Duodenal mucosa (tissue), 2 donors: Measurements from ENCODE around the gene DIP2C.
"Not testable (repeated sequence)": the region's sequence is repeated elsewhere in the genome, so short reads cannot be mapped to it uniquely, and the experiment has no call there.

ENCODE experiments used
- H3K27ac ChIP-seq: one replicate; pipeline ENCODE4 v1.7.0; 2013; ENCODE audit warnings: low read depth, low read length
- H3K27me3 ChIP-seq, 2 donors: one replicate each; pipeline ENCODE4 v1.7.0; 2013; ENCODE audit warnings: low read length in 2 of 2, control low read depth in 1 of 2; ENCODE audit not compliant: insufficient read depth in 2 of 2, control insufficient read depth in 1 of 2
- H3K36me3 ChIP-seq, 2 donors: one replicate each; pipeline ENCODE4 v1.7.0; 2013; ENCODE audit warnings: low read length in 2 of 2, control low read depth in 1 of 2; ENCODE audit not compliant: insufficient read depth in 2 of 2, control insufficient read depth in 1 of 2
- H3K4me1 ChIP-seq, 2 donors: one replicate each; pipeline ENCODE4 v1.7.0; 2013; ENCODE audit warnings: low read length in 2 of 2, control low read depth in 1 of 2; ENCODE audit not compliant: insufficient read depth in 2 of 2, control insufficient read depth in 1 of 2
- H3K4me3 ChIP-seq, 2 donors: one replicate each; pipeline ENCODE4 v1.7.0; 2013; ENCODE audit warnings: low read length in 2 of 2, low read depth in 1 of 2
- H3K9ac ChIP-seq, 2 donors: one replicate each; pipeline ENCODE4 v1.7.0; 2013; ENCODE audit warnings: low read length in 2 of 2, low read depth in 1 of 2
- H3K9me3 ChIP-seq, 2 donors: one replicate each; pipeline ENCODE4 v1.7.0; 2013; ENCODE audit warnings: low read length in 2 of 2, control low read depth in 1 of 2; ENCODE audit not compliant: control insufficient read depth in 1 of 2

DIP2C gene

GRCh38 chr10:425365-425764, 264.1 kb downstream of the DIP2C start:
- not testable (repeated sequence) for H3K9me3 ChIP-seq, H3K27me3 ChIP-seq, H3K4me1 ChIP-seq

GRCh38 chr10:424724-425123, 264.7 kb downstream of the DIP2C start:
- not testable (repeated sequence) for H3K9ac ChIP-seq, H3K27ac ChIP-seq, H3K9me3 ChIP-seq, H3K36me3 ChIP-seq, H3K27me3 ChIP-seq, H3K4me3 ChIP-seq, H3K4me1 ChIP-seq

More at GRCh38 chr10:425365-425764, 264.1 kb downstream of the DIP2C start:
- H3K27ac ChIP-seq, H3K4me3 ChIP-seq, H3K36me3 ChIP-seq, H3K9ac ChIP-seq: not testable (repeated sequence)

GRCh38 chr10:423178-423577, 266.3 kb downstream of the DIP2C start:
- H3K36me3 ChIP-seq = peaks cover 0 to 13% of the 10 kb centered on the region in 2 donors
- no peaks in the 10 kb centered on the region for H3K27me3 ChIP-seq
- H3K27ac ChIP-seq = no peak overlapping the region
- H3K4me1 ChIP-seq = no peaks in the 10 kb centered on the region
- no peak overlapping the region for H3K9ac ChIP-seq
- no peak overlapping the region for H3K4me3 ChIP-seq
- H3K9me3 ChIP-seq = no peaks in the 10 kb centered on the region

- H3K9ac ChIP-seq = no peak overlapping the region
- no peaks in the 10 kb centered on the region for H3K9me3 ChIP-seq
- H3K27ac ChIP-seq = no peak overlapping the region
- H3K4me3 ChIP-seq = no peak overlapping the region
- no peaks in the 10 kb centered on the region for H3K27me3 ChIP-seq
- peaks cover 0 to 13% of the 10 kb centered on the region in 2 donors for H3K36me3 ChIP-seq
- H3K4me1 ChIP-seq = no peaks in the 10 kb centered on the region
These were observed 266.8 kb downstream of the DIP2C start for GRCh38 chr10:422675-423074.

DNA sequence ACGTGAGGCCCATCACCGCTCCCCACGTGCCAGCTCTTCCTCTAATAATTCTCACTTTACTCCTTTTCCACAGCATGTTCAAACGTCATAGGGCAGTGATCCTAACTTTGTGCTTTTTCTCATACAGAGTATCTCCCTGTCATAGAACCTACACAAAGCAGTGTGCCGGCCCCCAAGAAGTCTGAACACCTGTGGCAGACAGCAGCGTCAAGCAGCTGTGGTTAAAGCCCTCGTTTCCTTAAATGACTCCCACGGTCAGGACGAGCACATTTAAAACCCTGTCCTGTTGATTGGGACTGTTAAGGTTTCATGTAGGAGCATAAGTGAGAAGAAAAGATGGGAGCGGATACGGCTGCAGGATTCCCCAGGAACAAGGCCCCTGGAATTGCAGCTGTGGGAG, 267.2 kb downstream of the DIP2C start:
- Histone ChIP-seq H3K27ac (no peak overlapping the region), H3K4me3 (no peak overlapping the region), H3K4me1 (no peaks in the 10 kb centered on the region), H3K9me3 (no peaks in the 10 kb centered on the region), H3K27me3 (no peaks in the 10 kb centered on the region), H3K9ac (no peak overlapping the region), H3K36me3 (peaks cover 0 to 16% of the 10 kb centered on the region in 2 donors)

DNA sequence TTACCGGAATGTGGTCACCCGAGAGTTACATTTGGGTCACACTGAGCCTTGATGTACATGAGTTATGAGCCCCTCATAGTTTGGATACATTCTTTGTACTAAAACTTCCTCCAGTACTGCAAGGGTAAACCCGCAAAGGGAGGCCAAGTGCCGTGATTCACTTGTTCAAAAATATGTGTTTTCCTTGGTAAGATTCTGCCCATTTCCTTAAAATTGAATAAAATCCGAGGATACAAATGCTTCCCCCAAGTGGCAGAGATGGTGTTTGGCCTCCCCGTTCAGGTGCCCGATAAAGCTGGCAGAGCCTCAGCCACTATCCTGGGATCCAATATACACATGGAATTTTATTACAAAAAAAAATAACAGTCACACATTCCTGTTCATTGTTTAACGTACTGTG, 268.3 kb downstream of the DIP2C start:
- Histone ChIP-seq H3K27me3 (no peaks in the 10 kb centered on the region), H3K36me3 (peaks cover 0 to 17% of the 10 kb centered on the region in 2 donors), H3K9ac (no peak overlapping the region), H3K27ac (no peak overlapping the region), H3K9me3 (no peaks in the 10 kb centered on the region), H3K4me1 (no peaks in the 10 kb centered on the region), H3K4me3 (no peak overlapping the region)

- Histone ChIP-seq H3K4me1 (no peaks in the 10 kb centered on the region), H3K27me3 (no peaks in the 10 kb centered on the region), H3K4me3 (no peak overlapping the region), H3K36me3 (peaks cover 0 to 23% of the 10 kb centered on the region in 2 donors), H3K9ac (no peak overlapping the region), H3K9me3 (no peaks in the 10 kb centered on the region), H3K27ac (no peak overlapping the region)
These were observed 269.0 kb downstream of the DIP2C start for GRCh38 chr10:420154-421121.

- H3K27me3 ChIP-seq = no peaks in the 10 kb centered on the region
- H3K27ac ChIP-seq = no peak overlapping the region
- no peak overlapping the region for H3K4me3 ChIP-seq
- peaks cover 0 to under 1% of the 10 kb centered on the region in 2 donors for H3K4me1 ChIP-seq
- no peak overlapping the region for H3K9ac ChIP-seq
- peaks cover 0 to 23% of the 10 kb centered on the region in 2 donors for H3K36me3 ChIP-seq
- H3K9me3 ChIP-seq = no peaks in the 10 kb centered on the region
These were observed 270.6 kb downstream of the DIP2C start for GRCh38 chr10:418894-419293.

- no peak overlapping the region for H3K27ac ChIP-seq
- H3K9ac ChIP-seq = no peak overlapping the region
- no peaks in the 10 kb centered on the region for H3K9me3 ChIP-seq
- peaks cover 0 to 23% of the 10 kb centered on the region in 2 donors for H3K36me3 ChIP-seq
- H3K27me3 ChIP-seq = no peaks in the 10 kb centered on the region
- no peak overlapping the region for H3K4me3 ChIP-seq
- peaks cover 0 to 7% of the 10 kb centered on the region in 2 donors for H3K4me1 ChIP-seq
These were observed 271.2 kb downstream of the DIP2C start for GRCh38 chr10:418226-418625.

DNA sequence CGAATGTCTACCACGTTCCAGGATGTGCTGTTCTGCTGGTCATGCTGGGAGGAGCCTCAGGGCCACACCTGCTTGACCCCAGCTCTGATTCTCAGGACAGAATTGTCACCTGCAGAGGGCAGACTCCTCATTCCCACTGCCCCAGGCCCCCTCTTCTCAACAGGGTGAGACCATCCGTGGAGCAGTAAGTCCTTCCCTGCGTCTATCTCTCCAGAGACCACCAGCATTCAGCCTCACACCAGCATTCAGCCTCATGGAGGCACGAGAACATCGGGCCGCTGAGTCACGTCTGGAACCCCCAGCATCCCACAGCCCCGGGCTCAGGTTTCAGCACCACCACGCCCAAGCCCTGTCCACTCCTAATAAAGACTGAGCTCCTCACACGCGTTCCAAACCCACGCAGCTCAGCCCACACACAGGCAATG, 273.4 kb downstream of the DIP2C start:
- H3K27me3 ChIP-seq = no peaks in the 10 kb centered on the region
- peaks cover 0 to 24% of the 10 kb centered on the region in 2 donors for H3K36me3 ChIP-seq
- peaks cover 0 to 12% of the 10 kb centered on the region in 2 donors for H3K4me1 ChIP-seq
- no peak overlapping the region for H3K9ac ChIP-seq
- H3K9me3 ChIP-seq = no peaks in the 10 kb centered on the region
- no peak overlapping the region for H3K4me3 ChIP-seq
- no peak overlapping the region for H3K27ac ChIP-seq
